GM18867 (cell line): ENCODE results near the gene STARD3NL.

Experiments used
- ATAC-seq: cut with Tn5 transposase; IDR thresholded peaks from one replicate; pipeline ENCODE4 v1.9.1; 2021; ENCODE audit warnings: mild to moderate bottlenecking, moderate library complexity; ENCODE audit not compliant: unreplicated experiment

Gene STARD3NL

DNA sequence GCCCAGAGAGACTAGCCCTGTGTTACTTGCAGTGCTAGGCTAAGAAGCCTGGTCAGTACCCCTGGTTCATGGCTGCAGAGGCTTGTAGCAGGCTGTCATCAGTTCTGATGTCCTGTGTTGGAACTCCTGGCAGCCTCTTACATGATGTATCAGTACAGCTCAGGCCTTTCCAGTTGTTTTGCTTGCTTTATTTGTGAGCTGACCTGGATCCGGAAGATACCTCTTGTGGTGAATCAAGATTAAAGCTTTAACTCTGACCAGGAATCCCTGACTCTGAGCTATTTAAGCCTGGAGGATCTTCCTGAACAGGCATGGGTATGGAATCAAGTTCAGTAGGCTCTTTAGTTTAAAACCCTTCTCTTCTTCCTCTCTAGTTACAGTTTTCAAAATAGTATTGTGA lies 4.4 kb downstream of the STARD3NL start:
- no peak for ATAC-seq

DNA sequence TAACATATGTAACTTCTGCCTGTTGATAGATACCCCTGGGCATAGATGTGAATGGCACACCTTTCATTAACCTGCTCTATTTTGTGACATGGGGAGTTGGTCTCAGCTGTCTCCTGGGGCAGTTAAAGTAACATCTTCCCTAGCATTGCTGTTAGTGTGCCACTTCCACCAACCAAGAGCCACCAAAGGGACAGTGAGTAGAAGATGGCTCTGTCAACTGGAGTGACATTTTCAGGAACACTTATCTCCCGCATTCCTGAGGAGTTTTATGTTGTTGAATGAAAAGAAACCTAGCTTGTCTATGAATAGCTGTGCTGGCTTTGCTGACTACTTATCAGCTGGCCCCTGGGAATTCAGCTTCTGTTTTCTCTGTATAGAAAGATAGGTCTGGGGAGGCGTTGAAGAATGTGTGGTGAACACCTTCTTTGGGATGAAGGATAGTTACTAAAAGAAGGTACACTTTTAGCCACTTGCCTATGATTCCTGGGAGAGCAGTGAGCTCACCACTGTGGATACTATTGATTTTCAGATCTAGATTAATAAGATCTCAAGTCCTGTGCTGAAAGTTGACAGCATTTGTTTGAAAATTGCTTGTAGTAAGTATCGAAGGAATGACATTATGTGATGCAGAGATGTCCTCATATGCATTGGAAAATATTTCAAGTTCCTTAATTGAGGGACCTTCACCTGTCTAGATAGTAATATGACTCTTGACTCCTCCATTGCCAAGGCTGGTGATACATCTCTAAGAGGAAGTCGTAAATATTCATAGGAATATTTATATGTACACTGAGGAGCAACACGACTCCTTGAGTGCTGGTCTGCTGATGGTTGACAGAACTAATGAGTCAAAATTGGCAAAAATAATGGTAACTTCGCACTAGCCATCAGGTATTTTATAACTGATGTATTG lies 7.6 kb downstream of the STARD3NL start:
- no peak for ATAC-seq

DNA sequence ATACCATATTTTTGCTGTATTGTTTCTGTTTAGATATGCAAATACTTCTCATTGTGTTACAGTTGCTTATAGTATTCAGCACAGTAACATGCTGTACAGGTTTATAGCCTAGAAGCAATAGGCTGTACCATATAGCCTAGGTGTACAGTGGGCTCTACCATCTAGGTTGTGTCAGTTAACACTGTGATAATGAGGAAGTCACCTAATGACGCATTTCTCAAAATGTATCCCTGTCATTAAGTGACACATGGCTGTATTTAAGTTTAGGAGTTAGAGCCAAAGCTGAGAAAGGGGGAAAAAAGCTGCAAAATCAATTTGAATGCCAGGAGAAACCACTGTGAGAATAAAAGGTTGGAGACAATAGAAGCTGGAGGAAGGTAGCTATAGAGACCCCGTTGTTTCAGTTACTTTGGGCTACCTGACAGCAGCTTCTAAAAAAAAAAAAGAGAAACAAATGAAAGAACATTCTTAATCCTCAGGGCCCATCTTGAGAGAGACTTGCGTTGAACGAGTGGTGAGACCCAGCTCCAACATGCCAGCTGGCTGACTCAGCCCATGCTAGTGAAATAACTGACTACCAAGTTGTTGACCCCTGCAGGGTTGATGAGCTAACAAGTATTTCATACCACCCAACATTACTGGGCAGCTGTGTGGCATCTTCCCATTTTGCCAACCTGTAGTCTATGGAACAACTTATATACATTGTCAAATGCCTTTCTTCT lies 8.7 kb downstream of the STARD3NL start:
- no peak for ATAC-seq

DNA sequence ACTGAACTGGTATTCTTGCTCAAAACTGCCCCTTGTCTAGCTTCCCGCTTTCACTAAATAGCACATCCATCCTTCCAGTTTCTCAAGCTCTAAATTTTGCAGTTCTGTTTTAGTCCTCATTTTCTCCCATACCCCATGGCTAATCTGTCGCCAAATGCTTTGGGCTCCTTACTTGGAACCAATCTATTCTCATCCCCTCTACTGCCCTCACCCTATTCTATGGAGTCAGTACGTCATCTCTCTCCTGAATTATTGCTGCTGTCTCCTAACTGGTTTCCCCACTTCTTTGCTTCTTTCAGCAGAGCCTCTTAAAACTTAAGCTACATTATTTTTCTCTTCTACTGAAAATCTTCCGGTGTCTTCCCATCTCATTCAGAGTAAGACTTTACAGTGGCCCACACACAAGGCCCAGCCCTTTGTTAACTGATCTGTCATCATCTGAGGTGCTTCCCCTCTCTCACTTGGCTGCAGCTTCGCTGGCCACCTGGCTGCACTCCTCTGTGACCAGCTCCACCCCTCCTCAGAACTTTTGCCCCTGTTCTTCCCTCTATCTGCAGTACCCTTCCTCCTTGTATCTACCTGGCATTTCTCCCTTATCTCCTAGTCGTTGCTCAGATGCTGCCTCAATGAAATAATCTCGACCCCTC lies 9.9 kb downstream of the STARD3NL start:
- peak; percentile 72 for ATAC-seq

DNA sequence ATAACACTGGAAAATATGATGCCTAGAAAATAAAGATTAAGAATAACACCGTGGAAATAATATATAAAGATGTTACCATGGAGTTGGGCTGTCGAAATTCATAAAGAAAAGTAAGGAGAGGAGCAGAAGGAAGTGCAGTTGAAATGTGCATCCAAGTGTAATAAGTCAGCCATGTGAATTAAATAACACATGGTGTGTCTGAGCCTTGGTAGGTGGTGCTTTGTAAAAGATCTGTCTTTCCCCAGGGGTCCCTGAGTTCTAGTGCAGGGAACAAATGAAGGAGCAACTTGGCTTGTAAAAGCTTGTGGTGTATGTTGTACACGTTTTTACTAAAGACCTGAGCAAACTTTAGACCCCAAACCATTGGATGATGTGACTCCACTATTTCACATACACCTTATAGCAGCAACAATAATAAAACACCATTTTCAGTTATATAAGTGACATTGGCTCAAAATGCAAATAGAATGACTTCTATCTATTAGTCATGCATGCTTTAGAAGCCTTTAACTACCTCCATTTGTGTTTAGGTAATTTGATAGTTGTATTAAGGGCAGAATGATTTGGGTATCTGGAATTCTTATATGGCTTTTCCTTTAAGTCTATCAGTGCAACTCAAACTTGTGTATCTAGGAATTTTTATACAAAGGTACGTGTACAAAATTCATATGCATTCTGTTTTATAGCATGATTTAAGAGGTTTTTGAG lies 11.3 kb downstream of the STARD3NL start:
- ATAC-seq = no peak

DNA sequence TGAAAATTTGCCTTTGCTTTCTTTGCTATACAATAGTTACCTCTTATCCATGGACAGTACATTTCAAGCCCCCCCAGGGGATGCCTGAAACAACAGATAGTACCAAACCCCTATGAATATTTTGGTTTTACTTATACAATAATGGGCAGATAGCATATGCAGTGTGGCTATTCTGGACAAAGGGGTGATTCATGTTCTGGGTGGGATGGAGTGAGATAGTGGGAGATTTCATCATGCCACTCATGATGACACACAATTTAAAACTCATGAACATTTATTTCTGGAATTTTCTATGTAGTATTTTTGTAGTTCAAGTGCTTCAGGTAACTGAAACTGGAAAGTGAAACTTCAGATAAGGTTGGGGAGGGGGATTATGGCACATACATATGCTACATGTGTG lies 12.0 kb downstream of the STARD3NL start:
- no peak for ATAC-seq

DNA sequence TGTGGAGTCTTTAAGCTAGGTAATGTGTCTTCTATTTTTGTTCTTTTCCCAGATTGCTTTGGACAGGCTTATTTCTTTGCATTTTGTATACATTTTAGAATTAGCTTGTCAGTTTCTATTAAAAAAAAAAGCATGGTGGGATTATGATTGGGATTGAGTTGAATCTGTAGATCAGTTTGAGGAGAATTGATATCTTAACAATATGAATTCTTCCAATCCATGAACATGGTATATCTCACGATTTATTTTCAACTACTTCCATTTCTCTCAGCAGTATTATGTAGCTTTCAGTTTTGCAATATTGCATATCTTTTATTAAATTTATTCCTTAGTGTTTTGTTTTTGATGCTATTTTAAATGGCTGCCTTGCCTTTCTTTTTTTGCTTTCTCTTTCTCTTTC lies 13.7 kb downstream of the STARD3NL start:
- no peak for ATAC-seq

DNA sequence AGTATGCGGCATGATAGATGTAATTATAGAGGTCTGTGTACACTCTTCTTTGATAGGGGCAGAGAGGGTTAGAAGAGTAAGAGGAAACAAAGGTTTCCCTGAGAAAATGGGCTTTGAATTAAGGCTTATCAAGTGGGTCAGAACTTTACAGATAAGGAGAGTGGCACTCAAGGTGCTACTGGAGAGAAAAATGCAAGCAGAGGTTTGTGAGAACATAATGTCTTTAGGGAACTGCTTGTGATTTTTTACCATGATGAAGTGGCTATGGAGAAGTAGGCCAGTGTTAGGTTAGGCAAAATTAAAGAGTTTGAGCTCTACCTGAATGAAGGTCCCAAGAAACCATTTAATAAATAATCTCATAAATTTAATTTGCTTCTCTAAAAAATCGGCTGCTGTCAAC lies 14.3 kb downstream of the STARD3NL start:
- no peak for ATAC-seq

DNA sequence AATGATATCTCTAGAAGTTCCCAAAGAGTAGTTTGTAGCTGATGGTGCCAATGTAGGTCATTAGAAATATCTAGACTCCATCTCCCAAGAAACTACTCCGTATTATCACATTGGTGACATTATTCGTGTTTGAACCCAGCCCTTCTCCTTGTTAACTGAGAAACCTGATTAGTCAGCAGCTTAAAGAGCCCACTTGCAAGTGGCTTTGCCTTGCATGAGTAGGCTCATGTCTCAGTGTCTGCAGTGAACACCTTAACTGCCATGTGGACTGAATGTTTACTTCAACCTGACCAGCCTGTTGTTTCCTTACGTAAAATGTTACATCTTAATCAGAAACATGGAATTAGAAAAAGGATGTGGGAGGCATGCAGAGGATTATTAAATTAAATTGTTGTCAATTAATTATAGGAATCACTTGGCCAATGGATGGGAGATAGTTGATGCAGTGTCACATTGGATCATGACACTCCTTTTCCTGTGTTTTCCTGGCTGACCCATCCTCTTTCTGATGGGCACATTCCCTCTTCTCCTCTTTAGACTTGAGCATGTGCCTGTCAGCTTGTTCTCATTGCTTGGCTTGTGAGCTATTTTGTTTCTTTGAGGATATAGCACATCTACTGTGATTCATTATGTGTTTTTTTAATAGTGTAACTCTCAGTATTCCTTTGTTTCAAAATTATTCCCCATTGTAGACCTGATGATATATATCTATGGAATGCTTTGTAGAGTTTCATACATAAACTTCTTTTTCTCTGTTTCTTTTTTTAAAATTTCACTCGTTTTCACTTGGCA lies 18.0 kb downstream of the STARD3NL start:
- ATAC-seq = no peak

DNA sequence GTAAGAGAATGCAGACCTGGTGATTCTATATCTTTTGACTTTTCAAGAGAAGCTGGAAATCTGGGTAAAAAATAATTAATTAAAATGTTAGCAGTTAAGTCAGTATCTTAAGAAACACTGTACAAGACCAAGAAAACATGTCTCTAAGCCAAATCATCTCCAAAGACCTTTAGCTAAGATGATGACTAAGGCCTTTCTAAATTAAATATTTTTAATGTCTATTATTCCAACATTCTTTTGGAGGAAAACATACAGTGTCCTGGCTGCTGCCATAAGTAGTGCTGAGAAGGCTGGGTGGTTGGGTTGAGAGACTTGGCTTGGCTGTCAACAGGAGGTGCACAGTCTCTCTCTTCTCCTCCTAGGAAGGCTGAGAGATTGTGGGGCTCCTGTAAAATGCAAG lies 20.3 kb downstream of the STARD3NL start:
- ATAC-seq = no peak

DNA sequence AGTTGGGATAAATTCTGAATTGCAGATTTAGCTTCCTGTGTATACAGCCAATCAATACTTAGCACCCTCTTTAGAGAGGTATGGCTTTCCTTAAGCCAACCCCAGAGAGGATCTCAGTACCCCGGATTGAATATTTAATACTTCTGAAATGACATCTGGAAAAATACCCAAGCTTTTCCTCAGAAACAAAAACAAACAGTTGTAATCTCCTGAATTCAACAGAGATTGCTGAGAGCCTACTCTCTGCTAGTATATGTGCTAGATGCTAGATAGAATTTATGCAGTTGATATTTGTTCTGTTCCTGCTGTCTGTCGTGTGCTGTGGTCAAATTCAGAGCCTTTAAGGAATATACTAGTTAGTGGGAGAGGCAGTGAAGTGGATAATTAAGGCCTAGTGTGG lies 21.1 kb downstream of the STARD3NL start:
- ATAC-seq = no peak

DNA sequence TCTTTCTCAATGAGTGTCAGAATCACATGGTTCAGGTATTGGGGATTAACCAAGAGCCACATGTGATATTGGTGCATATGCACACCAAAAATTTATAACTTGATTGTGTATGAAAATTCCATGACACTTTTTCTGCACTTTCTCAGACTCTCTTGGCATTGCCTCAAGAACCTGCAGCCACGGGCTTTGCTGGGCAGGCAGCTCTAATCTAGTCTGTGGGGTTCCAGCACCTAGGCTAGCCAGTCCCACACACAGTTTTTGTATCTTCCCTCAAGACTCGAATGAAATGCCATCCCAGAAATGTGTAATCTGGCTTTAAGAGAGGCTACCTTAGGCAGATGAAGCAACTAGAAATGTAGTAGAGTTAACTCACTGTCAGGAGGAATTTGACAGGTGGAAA lies 21.7 kb downstream of the STARD3NL start:
- no peak for ATAC-seq

DNA sequence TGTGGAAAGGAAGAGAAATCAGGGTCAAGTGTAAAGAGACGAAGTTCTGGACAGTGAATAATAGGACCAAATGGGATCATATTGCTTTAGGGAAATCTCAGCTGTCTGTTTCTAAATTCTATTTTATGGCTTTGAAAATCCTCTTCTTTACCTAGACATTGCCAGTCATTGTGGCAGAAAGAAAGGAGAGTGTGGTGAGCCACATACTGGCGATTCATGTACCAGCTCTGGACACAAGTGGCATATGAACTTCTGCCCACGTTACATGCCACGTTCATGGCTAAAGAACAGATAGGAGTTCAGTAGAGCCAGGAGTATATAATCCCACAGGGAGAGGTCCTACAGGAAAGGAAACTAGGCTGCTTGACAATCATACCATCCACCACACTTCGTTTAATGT lies 28.0 kb downstream of the STARD3NL start:
- no peak for ATAC-seq

DNA sequence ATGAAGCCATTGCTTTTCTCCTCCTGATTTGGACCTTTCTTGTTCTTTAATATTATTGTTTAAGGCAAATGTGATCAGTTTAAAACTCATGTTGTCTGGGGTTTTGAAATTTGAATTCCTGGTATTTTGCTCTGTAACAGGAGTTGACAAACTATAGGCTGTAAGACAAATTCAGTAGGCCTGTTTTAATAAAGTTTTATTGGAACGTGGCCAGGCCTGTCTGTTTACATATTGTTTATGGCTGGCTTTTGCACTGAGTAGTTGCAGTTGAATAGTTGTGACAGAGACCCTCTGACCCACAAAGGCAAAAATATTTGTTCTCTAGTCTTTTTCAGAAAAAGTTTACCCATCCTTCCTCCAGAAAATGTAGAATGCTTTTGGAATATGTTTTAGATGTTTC lies 29.8 kb downstream of the STARD3NL start:
- no peak for ATAC-seq

DNA sequence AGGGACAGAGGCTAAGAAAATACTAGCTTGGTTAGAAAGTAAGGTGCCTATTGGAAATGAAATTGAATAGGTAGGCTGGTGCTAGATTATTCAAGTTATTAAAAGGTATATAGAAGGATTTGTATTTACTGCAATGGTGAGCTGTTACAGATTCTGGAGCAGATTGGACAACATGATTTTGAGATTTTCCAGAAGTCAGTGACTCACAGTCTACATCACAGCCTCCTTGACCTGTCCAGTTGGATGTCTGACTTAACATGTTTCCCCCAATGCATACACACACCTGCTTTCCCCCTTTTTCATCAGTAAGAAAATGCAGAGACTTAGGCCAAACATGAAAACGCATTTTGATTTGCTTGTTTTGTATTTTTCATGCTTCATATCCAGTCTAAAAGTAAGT lies 33.4 kb downstream of the STARD3NL start:
- ATAC-seq = no peak

DNA sequence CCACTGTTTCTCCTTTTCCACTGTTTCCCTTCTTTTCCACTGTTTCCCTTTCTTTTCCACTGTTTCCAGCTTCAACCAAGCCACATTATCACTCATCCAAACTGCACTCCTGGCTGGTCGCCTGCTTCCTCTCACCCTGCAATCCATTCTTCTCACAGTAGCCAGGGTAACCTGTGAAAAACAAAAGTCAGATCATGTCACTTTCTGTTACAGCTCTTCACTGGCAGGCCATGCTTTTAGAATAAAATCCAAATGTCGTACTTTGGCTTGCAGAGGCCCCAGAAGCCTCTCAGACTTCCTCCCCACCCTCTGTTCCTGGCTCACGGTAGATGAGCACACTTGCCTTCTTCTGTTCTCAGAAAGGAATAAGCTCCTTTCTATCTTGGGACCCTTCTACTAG lies 33.9 kb downstream of the STARD3NL start:
- ATAC-seq = no peak

DNA sequence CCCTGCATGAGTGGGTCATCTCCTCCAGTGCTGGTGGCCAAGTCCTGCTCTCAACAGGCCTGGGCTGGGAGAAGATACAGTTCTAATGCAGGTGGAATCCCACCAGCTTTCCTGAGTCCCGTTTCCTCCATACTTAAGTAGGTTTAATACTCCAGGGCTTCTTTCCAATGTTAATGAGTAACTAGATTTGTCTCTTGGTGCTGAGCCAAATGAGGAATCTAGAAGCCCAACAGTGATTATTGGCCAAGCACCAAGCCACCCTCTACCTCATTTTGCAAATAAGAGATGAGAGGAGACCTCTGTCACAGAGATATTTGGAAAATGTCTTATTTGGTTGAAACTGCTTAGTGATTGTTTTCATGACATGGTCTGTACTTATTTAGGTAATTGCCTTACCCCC lies 37.1 kb downstream of the STARD3NL start:
- ATAC-seq = no peak

DNA sequence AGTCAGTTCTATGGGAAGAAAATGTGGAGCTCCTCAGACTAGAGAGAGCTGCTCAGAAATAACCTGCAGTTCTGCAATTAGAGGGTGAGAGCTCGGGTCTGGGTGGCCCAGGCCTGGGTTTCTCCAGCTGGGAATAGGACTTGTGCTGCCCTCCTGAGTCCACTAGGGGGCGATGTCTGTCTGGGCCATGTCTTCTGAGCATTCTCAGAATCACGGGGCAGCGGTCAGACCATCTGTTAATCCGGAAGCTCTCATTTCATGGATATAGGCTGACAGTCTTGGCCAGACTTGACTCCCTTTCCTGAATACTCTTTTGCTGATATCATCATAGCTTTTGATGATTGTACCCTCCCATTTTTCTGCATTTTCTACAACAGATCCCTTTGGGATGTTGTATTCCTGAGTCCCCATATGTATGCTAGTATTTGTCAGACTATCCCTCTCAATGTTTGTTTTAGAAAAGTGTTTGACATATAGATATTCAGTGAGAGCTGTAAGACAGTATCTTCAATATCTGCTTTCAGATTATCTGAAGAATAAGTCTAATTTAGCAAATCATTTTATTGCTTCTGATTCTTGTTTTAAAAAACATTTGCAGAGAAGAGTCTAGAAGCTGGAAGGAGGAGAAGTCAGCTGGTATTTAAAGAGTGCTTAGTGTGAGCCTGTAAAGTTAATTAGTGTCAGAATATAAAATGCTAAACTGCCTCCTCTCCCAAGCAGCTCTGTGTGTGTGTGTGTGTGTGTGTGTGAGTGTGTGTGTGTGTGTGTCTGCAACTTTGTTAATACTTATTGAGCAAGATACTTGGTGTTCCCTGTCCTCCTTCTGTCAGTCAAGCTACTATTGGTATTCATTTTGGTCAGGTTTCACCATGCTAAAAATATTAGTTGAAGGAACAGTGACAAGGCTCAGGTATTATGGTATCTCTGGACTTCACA lies 38.0 kb downstream of the STARD3NL start:
- ATAC-seq = peak; percentile 94

DNA sequence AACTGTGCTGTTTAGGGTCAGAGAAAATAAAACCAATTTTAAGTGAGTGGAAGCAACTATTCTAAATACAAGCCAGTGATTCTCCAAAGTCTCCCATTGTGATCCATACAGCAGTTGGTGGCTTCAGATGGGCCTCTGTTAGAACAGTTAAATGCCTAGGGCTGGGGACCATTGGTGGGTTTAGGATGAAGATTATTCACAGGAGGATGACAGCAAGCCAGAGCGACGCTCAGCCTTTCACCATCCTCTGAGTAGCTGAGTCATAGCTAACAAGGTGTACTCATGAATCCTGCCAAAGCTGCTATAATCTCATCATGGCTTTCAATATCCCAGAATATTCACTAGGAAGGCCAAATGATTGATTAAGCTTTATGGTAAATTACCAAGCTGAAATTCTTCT lies 39.6 kb downstream of the STARD3NL start:
- no peak for ATAC-seq
